ENCODE data around the gene ZNF710.

The ZNF710 gene

DNA sequence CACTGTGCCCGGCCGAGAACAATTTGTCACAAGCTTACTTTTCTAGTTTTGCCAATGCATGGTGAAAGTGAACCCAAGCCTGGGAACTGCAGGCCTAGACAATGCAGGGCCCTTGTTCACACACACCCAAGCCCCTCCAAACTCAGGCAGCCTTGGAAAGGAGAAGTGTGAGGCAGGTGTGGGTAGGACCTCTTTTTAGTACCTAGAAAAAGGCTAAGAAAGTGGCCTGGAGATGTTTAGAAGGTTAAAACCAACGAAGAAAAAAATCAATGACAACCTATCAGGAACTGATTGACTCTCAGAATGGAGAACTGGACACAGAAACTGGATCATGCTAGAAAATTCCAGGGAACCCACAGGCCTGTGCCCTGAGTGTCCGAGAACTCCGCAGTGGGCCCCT is 82.3 kb downstream of the ZNF710 start:
- no peak for DNase-seq

- DNase-seq: no peak
These were observed 83.0 kb downstream of the ZNF710 start for GRCh38 chr15:90083954-90084607.

GRCh38 chr15:90084876-90085423 is 83.8 kb downstream of the ZNF710 start:
- no peak for DNase-seq

GRCh38 chr15:90085565-90085964 is 84.4 kb downstream of the ZNF710 start:
- no peak for DNase-seq

DNA sequence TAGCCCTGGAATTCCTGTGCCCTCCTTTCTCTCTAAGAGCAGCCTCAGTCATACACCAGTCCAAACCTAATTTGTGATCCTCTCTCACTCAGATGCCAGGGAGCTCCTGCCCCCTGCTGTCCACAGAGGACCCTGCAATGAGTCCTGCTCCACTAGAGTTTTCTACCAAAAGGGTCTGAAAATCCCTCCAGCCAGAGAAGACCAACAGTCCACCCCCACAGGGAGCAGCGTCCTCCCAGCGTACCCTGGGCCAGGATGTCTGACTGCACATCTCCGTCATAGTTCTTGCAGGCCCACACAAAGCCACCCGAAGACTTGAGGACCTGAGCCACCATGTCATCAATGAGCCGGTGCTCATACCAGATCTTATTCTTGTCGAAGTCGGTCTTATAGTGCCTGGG is 85.7 kb downstream of the ZNF710 start:
- peak; percentile 46 for DNase-seq

- peak; percentile 37 for DNase-seq
These were observed 86.5 kb downstream of the ZNF710 start for GRCh38 chr15:90087454-90088154.

- DNase-seq: no peak
These were observed 89.2 kb downstream of the ZNF710 start for GRCh38 chr15:90090226-90090848.

DNA sequence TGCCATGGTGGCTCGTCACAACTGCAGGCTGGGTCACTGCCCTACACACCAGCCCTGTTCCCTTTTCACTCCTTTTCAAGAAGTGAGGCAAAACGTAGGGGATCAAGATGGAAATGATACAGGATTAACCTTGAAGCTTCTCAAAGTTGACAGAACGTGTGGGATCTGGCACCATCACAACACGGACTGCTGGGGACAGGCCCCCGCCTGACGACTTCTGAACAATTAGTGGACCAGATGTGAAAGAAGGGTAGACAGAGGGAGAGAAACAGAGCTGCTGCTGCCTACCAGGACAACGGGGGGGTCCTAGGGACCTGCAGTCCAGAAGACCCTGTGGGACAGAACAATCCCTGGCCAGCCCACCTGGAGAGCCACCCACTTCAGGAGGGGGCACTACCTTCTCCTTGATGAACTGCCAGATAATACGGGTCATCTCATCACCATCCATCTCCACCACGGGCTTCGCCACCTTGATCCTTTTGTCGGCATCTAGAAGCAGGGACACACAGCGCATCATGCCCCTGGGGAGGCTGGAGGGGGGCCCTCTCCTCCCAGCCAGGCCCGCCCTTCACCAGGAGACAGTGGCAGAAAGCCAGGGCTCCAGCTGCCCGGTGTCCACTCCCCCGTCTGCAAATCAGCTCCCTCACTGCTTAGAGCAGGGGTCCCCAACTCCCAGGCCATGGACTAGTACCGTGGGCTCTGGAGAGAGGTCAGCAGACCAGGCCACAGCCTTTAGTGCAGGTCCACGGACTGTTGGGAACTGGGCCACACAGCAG is 90.2 kb downstream of the ZNF710 start:
- no peak for DNase-seq

DNA sequence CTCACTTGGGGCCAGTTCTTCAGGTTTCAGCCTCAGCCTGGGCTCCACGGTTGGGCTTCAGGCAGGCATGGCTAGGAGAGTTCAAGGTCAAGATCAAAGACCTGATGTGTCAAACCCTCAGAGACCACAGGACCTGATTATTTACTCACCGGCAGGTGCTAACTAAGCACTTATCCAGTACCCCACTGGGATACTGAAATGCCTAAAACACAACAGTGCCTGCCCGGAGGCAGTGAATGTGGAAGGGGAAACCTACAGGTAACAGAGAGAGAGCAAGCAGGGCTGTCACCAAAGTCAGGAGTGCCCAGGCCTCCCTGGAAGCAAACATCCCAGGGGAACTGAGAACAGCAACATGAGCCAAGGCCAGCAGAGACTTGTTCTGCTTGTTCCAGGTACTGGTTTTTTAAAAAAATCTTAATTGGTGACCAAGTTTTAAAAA is 94.4 kb downstream of the ZNF710 start:
- DNase-seq: no peak

DNA sequence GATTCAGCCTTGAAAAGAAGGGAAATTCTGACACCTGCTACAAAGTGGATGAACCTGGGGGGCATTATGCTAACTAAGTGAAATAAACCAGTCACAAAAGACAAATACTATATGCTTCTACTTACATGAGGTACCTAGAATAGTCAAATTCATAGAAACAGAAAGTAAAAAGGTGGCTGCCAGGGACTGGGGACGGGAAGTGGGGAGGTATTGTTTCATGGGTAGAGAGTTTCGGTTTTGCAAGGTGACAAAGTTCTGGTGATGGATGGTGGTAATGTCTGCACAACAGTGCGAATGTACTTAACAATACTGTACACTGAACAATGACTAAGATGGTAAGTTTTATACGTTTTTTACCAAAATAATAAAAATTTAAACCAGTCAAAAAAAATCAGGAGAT is 96.4 kb downstream of the ZNF710 start:
- DNase-seq: peak; percentile 75

DNA sequence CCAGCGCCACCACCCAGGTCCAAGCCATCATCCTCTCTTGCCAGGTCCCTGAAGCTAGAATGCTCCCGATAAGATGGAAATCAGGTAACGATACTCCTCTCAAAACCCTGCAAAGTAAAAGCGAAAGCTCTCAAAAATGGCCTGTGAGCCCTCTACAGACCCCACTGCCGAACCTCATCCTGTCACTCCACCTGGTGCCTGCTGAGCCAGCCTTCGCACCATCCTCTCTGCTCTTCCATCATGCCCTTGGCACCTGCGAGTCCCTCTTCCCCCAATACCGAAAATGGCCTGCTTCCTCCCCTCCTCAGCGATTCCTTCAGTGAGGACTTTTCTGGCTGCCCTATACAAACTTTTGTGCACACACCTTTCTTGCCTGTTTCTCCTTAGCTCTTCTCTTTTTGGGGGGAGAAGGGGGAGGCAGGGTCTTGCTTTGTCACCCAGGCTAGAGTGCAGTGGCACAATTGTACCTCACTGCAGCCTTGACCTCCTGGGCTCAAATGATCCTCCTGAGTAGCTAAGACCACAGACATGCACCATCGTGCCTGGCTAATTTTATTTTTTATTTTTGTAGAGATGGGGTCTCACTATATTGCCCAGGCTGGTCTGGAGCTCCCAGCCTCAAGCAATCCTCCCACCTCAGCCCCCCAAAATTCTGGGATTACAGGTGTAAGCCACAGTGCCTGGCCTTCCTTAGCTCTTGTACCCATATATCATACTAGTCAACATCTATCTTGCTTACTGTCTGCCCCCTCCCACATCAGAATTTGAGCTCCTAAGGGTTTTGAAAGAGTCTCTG is 98.1 kb downstream of the ZNF710 start:
- DNase-seq: no peak

DNA sequence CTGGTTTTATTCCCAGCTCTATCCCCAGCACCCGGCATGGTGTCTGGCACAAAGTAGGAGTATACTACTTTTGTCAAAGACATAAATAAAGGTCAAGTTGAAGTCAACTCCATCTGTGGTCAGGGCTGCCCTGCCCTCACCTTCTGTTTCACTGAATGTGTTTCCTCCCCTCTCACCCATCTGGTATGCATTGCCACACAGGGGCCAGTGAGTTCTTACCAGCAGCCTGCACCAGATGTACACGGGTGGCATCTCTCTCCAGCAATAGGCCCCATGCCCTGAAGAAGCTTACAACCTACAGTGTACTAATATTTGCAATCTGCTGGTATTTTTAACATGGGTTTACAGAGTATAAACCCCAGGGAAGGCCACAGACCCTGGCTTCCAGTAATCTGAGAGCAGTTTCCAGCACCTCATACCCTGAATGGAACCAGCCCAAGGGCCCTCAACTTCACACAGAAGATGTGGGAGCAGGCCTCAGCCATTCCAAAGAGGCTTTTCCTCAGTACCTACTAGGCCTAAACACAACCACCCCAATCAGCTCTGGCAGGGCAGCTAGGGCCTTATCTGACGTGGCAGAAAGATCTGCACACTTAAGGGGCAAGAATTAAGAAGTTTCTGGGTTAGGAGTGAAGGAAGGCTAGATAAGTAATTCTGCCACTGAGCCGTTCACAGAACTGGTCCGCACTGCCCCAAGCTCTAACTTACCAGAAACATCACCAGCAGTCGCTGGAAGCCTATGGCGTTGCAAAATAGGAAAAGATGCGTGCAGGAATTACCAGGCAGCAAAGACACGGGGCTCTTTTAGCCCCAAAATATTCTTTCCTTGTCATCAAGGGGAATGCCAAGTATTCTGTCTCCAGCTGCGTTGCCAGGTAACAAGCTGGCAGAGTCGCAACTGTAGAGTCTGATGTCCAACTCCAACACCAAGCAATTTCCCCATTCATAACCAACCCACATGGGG is 99.0 kb downstream of the ZNF710 start:
- no peak for DNase-seq

- DNase-seq: no peak
These were observed 100.2 kb downstream of the ZNF710 start for GRCh38 chr15:90101130-90101968.

DNA sequence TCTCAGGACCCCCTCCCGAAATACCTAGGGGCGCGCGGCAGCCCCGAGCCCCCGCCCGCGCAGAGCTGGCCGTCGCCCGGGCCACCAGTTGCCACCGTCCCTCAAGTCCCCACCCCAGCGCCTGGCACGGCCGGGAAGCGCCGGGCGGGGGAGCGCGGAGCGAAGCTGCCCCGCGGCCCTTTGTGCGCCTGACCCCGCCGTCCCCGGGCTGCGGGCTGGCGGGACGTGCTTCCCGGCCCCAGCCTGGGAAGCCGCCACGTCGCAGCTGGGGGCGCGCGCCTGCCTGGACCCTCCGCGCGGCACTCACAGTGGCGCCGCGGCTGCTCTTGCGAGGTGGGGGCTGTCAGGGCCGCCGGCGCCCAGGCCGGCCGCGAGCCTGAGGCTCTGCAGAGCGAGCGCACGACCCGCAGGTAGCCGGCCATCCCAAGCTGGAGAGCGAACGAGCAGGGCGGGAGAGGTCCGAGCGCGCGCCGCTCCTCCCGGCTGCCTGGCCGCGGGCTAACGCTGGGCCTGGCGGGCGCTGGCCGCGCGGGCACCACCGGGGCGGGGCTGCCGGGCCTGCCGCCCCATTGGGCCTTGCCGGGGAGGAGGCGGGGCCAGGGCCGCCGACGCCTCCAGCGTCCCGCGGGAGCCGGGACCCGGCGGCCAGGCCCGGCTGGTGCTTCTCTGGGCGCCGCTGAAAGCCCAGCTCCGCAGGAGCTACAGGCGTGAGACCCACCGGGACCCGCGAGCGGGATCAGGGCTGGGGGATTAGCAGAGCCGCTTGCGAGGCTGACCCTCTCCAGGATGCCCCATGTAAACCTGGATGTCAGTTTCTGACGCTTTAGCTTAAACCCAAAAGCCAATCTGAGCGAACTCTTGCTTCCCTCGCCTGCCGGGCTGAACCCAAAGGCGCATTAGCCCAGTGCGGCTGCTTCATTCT is 101.1 kb downstream of the ZNF710 start, which contains the start of gene IDH2:
Gene IDH2 (minus strand): TSS at position 500 of the 922 bp plus-strand sequence. CDS start 78 bp downstream, at position 422.
- DNase-seq: peak; percentile 60

DNA sequence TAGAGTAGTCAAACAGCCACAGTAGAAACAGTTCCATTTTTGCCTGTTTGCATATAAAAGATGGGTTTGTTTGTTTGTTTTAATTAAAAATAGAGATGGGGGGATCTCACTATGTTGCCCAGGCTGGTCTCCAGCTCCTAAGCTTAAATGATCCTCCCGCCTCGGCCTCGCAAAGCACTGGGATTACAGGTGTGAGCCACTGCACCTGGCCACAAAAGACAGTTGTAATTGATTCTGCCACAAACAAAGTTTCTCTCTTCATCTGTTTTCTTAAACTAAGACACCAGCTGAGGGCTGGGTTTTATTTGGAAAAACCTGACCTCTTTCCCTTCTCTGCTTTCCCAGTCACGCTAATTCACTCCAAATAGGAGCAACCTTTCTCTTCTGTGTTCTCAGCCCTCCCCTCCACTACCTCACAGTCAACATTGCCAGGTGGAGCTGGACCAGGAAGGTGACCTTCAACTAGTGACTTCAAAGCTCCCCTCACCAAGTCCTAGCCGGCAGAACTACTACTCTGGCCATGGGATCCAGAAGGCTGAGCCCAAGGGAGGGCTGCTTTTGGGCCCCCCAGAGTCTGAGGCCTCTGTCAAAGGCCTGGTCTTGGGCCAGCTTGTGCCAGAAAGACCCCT is 102.7 kb downstream of the ZNF710 start:
- no peak for DNase-seq

DNA sequence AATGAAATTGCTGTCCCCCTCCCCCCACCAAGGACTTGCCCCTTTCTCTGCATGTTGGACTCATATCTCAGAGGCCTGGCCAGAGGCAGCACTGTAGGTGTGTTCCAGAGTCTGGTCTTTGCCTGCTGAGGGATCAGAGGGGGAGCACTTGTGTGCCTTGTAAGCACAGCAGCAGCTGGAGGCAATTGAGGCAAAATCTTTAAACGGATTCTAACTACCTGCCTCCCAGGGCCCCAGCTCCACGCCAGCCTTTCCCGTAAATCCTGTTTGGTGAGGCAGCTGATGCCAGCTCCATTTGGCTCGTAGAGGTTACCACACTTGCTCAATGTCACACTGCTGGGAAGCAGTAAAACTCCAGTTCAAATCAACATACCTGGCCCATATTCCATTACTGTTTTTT is 103.4 kb downstream of the ZNF710 start:
- DNase-seq: no peak

DNA sequence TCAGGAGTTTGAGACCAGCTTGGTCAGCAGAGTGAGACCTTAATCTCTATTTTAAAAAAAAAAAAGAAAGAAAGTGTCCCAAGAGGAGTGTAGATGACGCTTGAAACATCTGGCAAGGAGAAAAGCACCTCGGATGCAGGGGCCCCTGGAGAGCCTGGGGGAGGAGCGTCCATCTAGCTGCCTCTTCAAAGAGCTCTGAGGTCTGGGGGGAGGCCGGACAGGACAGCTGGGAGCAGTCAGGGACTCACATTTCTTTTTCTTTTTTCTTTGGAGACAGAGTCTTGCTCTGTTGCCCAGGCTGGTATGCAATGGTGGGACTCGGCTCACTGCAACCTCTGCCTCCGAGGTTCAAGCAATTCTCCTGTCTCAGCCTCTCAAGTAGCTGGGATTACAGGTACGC is 104.4 kb downstream of the ZNF710 start:
- no peak for DNase-seq

DNA sequence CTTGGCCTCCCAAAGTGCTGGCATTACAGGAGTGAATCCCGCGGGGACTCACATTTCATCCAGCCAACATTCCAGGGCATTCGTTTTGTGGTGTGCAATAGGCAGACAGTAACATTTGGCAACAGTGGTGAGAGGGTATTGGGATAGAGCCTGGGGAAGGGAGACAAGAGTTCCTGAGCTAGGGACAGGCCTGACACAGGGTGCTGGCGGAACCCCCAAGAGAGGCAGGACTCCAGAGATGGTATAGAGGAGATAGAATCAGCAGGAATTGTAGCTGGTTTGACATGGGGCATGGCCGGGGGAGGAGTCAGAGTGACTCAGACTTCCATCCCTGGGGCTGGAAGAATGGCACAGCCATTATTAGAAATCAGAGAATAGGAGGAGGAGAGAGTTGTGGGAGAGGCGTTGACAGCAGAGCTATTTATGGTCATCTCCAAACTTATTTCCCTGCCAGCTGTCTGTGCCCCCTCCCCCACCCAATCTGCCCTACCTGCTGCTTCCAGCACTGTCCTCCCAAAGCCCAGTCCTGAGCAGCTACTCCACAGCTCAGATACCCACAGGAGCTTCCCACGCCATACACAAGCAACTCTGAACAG is 105.5 kb downstream of the ZNF710 start:
- DNase-seq: no peak
